ENCODE results near the gene BAD.

DNA sequence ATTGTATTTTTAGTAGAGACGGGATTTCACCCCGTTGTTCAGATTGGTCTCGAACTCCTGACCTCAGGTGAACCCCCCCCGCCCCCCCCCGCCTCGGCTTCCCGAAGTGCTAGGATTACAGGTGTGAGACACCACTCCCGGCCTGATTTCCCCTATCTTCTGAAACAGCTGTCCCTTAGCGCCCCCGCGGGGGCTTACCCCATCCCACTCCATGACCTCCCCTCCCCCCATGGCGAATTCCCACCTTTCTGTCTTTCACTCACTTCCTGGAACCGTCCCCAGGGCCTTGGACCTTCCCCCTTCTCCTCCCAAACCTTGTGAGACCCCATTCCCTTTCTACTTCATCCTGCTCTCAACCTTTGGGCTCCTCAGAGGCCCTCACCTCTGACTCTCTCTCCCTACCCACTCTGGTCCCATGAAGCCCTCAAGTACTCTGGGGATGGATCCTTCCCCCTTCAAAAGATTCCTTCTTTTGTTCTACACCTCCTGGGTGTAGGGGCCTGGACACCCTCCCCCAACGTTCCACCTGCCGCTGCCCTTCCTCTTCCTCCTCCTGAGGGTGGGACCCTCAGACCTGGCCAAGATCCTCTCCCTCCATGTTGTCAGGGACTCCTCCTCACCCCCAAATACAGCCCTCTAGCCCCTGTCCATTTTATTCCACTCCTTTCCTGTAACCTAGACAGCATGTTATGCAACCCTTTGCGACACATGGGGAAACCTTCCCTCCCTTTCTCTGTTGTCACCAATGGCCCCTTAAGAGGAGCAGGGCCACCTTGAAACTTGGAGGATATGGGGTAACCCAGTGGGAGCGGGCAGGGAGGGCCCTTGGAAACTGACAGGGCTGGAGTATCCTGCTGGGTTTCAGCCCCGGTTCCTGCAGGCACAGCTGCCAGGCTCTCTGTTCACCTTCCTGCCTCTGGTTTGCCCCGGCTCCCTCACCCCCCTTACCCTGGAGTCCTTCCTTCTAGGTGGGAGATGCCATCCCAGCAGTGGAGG, 34.6 kb upstream of the BAD start:
- TF ChIP-seq MEF2A (IDR thresholded peaks at IDR 0.05; ENCODE audit: insufficient read depth, low read depth, low read length) (no peak), MTA3 (IDR thresholded peaks at IDR 0.05; ENCODE audit: borderline replicate concordance, low read length) (no peak), POLR2A (IDR thresholded peaks at IDR 0.05; ENCODE audit: low read depth, low read length) (no peak), RCOR1 (conservative IDR thresholded peaks at IDR 0.05; ENCODE audit: low read depth, low read length) (no peak), EZH2 (IDR thresholded peaks at IDR 0.05; ENCODE audit: borderline replicate concordance, control insufficient read depth, low read depth, low read length) (no peak), KDM1A (IDR thresholded peaks at IDR 0.05; ENCODE audit: borderline replicate concordance) (no peak), CREM (IDR thresholded peaks at IDR 0.05; ENCODE audit: low read depth) (no peak), NFIC (IDR thresholded peaks at IDR 0.05; ENCODE audit: low read depth, low read length) (no peak), ZNF274 (IDR thresholded peaks at IDR 0.05; ENCODE audit: insufficient read depth, insufficient read length) (no peak), ESRRA (IDR thresholded peaks at IDR 0.05; ENCODE audit: low read length) (no peak), POLR2AphosphoS5 (IDR thresholded peaks at IDR 0.05; ENCODE audit: low read length) (no peak)
- TF ChIP-seq, protein P1, sequence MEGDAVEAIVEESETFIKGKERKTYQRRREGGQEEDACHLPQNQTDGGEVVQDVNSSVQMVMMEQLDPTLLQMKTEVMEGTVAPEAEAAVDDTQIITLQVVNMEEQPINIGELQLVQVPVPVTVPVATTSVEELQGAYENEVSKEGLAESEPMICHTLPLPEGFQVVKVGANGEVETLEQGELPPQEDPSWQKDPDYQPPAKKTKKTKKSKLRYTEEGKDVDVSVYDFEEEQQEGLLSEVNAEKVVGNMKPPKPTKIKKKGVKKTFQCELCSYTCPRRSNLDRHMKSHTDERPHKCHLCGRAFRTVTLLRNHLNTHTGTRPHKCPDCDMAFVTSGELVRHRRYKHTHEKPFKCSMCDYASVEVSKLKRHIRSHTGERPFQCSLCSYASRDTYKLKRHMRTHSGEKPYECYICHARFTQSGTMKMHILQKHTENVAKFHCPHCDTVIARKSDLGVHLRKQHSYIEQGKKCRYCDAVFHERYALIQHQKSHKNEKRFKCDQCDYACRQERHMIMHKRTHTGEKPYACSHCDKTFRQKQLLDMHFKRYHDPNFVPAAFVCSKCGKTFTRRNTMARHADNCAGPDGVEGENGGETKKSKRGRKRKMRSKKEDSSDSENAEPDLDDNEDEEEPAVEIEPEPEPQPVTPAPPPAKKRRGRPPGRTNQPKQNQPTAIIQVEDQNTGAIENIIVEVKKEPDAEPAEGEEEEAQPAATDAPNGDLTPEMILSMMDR (IDR thresholded peaks at IDR 0.05 in 2 of 3, conservative IDR thresholded peaks at IDR 0.05 in 1 of 3; ENCODE audit: control insufficient read depth in 2 of 3, extremely low read depth in 1 of 3, insufficient read depth in 1 of 3, low read depth in 3 of 3, low read length in 3 of 3), result no peak
- TF ChIP-seq, protein P2, sequence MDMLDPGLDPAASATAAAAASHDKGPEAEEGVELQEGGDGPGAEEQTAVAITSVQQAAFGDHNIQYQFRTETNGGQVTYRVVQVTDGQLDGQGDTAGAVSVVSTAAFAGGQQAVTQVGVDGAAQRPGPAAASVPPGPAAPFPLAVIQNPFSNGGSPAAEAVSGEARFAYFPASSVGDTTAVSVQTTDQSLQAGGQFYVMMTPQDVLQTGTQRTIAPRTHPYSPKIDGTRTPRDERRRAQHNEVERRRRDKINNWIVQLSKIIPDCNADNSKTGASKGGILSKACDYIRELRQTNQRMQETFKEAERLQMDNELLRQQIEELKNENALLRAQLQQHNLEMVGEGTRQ (IDR thresholded peaks at IDR 0.05; ENCODE audit: borderline replicate concordance, low read depth, low read length), result no peak
- TF ChIP-seq, protein P3, sequence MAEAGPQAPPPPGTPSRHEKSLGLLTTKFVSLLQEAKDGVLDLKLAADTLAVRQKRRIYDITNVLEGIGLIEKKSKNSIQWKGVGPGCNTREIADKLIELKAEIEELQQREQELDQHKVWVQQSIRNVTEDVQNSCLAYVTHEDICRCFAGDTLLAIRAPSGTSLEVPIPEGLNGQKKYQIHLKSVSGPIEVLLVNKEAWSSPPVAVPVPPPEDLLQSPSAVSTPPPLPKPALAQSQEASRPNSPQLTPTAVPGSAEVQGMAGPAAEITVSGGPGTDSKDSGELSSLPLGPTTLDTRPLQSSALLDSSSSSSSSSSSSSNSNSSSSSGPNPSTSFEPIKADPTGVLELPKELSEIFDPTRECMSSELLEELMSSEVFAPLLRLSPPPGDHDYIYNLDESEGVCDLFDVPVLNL (IDR thresholded peaks at IDR 0.05; ENCODE audit: low read depth, low read length), result no peak
